HG03354 (cell line): Measurements from ENCODE around the gene SLC8B1.

Experiments
- ATAC-seq: cut with Tn5 transposase; IDR thresholded peaks from one replicate; pipeline ENCODE4 v1.9.1; 2021; ENCODE audit warnings: mild to moderate bottlenecking; ENCODE audit not compliant: unreplicated experiment, poor library complexity, severe bottlenecking

Gene SLC8B1

DNA sequence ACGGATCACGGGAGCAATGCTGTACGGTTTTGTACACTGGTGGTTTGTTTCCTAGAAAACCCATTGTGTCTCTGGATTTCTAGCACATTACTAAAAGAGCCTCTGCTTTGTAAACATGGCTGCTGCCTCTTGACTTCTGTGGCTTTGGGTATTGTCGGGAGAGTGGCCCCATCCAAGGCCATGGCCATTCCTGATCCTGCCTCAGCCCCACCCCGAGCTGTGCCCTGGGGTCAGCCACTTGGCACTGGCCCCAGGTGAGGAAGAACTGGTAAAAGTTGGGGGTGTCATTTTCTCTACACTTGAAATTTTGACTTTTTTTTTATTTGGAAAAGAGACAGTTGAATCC is 36.5 kb downstream of the SLC8B1 start:
- no peak for ATAC-seq

DNA sequence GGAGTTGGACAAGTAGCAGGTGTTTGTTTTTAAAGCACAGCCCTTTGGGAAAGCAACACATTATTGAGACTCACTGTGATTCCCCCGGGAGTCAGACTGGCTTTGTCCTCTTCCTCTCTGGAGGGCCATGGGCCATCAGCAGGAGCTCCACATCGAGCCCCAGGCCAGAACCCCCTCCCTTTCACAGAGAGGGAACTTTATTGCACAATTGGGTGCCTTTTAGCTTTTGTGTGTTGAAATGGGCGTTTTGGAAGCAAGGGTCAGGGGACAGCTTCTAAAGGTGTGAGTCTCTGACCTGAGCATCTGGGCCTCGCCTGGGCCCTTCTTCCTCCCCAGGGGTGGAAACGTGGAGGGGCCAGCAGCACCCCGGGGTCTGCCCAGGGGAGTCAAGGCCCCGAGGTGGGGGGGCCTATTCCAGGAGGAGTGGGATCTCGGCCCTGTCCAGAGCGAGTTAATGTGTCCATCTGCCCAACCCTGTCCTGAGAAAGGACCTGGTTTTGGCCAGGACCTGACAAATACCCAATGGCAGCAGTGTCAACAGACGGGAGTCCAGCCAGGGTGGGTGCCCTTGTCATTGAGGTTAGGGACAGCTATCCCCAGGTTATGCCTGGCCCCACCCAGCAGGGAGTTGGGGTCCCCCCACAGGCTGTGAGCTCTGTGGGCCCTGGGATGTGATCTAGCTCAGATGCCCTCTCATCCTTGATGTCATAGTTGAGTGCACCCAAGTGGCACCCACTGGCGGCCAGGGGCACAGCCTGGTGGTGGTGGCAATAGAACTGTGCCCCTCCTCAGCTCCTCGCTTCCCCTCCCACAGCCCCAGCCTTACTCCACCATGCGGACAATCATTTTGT is 37.1 kb downstream of the SLC8B1 start:
- ATAC-seq, result no peak

DNA sequence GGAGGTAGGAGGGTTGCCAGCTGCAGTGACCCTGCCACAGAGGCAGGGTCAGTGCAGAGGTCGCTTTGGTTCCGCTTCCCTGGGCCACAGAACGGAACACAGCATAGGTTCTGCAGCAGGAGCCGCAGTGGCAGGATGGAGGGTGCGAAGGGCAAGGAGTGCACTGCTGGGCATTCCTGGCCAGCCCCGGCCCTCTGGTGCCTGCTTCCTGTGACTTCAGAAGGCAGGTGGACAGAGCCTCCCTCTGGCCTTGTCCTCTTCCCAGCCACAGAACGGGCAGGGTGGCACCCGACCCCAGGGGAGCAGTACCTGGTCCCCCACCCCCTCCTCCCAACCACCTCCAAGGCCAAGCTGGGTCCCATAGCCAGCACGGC is 37.7 kb downstream of the SLC8B1 start:
- ATAC-seq, result no peak

DNA sequence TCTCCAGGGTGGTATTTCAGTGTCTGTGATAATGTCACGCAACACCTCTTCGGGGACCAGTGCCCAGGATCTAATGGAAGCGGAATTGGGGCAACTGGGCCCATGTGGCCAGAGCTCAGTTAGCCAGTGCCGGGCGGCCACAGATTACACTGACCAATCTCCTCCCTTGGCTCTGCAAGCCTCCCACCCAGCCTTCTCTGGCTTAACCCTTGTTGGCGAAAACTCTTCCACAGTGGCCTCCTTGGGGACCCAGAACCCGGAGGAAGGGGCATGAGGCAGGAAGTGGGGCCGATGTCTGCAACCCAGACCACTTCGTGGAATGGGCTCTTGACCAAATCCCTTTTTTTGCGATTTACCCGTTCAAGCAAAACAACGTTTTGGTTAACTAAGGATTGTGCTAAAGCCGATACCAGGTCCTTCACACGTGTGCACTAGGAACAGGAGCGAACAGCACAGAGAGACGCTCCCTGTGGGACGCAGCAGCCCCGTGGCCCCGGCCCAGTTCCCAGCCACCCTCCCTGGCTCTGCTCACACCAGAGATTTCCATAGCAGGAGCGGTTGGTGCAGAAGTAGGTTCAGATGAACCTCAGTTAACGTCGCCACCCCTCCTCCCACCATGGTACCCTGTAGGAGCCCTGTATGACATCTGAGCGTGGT is 38.2 kb downstream of the SLC8B1 start:
- ATAC-seq, result no peak

DNA sequence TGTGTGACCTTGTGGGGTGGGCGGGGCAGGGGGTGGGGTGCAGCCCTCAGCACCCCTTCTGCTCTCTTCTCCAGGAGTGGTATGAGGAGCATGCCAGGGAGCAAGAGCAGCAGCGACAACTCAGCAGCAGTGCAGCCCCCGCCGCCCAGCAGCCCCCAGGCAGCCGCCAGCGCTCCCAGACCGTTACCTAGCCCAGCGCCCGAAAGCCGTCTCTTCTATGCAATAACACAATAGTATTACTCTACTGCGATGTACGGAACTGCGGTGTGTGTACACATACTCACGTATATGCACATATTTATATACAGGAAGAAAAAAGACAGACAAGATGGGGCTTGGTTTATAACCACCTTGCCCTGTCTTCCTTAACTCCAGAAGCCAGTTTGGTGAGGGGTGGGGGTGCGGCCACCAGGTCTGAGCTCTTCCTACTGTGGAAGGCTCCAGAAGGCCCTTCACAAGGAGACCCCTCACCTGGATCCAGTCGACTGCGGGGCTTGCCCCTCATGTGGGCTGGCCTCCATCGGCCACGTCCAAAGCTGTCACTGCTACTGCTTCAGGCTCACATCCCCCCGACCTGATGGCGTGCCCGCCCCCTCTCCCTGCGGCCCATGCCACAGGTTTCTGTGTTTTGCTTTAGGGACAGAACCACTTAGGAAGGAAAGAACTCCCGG is 38.9 kb downstream of the SLC8B1 start:
- no peak for ATAC-seq

DNA sequence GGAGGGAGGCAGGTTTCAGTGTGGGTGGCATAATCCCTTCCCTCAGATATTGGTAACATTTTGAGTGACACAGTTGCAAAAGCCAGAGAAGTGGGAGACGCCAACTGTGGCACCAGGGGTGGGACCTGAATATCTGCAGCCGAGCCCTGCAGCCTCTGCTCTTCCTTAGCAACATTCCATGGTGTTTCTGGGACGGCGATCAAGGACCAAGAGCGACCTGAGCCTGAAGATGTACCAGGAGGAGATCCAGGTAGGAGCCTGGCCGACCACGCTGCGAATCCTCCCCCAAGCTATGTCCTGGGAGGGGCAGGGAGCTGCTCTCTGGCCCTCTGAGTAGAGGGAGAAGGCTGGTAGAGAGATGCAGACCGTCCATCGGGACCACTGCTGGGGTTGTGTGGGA is 41.8 kb downstream of the SLC8B1 start:
- no peak for ATAC-seq

DNA sequence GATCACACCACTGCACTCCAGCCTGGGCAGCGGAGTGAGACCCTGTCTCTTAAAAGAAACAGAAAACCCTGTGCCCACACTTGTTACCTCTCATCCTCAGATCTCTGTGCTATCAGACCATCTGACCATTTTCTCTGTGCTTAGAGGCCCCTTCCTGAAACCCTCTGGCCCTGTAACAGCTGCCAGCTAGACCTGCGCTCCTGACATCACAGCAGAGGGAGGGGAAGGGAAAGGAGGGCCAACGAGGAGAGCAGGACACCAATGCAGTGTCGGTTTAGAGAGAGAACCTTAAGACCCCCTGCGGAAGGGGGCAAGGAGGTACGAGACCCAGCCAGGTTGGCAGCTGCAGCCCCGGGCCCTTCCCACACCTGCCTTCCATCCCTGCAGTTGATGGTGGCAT is 42.4 kb downstream of the SLC8B1 start:
- no peak for ATAC-seq

DNA sequence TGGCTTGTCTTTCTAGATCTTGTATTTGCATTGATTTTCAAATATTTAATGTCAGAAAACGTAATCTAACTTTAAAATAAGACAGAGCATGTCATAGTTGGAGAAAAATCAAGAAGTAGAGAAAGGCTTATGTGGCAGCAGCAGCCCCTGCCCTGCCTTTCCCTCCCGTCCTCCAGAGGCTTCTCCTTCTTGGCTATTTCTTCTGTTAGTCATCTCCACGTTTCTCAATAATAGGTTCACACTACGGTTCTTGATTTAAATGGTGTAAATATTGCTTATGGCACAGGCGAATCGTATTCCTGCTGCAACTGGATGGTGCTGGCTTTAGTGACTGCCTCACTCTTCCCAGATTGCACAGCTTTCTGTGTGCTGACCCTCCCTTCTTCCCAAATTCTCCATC is 42.8 kb downstream of the SLC8B1 start:
- ATAC-seq, result no peak

DNA sequence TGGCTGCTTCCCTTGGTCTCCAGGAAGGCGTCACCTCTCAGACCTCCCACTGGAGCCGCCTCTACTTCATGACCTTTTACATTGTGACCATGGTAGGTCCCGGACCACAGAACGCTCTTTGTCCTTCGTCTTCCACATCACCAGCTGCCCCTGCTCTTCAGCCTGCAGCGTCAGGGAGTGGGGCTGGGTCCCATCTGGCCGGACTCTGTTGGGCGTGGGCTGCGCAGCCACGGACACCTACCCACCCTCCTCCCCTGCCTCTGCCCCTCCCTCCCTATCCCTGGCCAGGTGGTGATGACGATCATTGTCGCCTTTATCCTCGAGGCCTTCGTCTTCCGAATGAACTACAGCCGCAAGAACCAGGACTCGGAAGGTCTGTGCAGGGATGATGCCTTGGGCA is 43.3 kb downstream of the SLC8B1 start:
- no peak for ATAC-seq

DNA sequence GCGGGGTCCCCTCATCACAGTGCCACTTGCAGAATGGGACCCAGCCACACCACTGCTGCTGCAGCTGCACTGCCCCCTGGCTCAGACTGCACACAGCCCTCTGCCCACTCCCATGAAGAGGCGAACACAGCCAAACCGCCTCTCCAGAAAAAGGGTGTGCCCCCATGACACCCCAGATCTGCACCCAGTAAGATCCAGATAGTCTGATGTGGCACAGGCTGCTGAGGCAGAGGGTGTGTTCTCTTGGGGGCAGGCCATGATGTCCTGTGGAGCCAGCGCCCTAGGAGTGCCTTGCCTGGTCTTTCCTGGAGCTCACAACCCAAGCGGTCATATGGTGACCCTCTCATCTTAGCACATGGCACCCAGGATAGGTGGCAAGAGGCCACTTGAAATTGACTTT is 44.4 kb downstream of the SLC8B1 start:
- no peak for ATAC-seq

DNA sequence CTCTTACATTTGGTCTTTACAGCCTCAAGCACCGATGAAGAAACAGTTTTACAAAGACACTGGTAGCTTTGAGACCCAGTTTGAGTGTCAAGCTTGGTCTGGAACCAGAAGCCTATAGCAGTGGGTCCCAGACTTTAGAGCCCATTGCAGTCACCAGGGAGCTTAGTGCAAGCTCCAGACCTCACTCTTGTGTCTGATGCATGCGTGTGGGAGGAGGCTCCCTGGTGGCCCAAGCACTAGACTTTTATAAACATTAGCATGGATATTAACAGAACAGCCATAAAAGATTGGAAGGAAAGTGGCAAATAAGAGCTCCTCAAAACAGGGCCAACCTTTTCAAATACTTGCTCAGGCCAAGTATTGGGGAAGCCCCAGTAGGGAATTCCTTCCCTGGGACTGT is 45.5 kb downstream of the SLC8B1 start:
- no peak for ATAC-seq

DNA sequence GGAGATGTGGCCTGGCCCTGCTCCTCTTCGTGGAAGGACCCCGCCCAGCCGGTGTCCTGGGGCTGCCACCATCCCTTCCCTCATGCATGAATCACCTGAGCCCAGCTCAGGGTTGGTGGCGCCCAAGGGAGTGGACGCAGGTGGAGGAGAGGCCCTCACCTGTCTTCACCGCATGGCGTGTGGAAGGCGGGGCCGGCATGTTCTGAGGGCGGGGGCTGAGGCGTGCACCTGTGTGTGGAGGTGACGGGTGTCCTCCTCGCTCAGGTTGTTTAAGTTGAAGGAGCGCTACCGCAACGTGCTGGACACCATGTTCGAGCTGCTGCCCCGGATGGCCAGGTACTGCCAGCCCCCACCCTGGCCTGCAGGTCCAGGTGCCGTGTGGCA is 47.0 kb downstream of the SLC8B1 start:
- ATAC-seq, result no peak

DNA sequence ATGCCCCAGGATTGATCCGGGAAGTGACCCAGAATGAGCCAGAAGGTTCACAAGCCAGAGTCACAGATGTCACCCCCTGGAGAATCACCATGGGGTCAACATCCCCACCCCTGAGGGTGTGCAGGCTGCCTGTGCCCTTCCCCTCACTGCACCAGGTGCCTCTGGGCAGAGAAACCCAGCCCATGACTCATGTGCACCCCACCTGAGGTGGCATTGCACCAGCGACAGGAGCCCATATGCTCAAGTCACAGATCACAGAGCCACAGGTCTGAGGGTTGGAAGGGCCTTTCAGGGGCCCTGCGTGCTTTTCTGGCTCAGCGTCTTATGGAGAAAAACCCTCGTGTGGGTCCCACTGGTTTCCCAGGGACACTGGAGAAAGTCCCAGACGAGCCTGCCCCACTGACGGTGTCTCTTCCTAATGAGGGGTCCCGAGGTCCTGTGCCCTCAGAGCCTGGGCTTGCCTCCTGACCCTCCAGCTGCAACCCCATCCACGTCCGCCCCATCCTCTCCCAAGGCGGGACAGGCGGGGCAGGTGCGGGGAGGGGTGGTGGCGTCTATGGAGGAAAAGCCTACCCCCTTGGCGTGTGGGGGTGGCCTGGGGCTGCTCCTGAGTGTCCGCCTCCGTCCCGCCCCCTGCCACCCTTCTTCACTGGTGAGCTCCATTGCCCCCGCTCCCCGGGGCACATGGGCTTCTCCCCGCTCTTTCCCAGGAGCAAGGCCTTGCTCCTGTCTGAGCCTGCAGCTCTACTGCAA is 47.6 kb downstream of the SLC8B1 start:
- ATAC-seq, result no peak

DNA sequence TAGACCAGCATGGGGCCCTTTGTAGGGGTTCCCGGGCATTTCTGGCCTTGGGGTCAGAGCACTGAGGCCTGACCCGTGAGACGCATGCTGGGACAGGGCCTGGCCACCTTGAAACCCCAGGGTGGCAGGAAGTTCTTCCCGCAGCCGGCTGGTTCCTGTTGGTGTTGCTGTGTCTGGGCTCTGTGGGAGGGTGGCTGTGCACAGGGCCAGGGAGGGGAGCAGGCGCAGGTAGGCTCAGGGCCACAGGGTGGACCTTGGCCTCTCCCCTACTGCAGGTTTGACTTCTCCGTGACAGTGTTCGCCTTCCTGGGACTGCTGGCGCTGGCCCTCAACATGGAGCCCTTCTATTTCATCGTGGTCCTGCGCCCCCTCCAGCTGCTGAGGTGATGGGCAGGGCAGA is 48.2 kb downstream of the SLC8B1 start:
- ATAC-seq, result no peak

DNA sequence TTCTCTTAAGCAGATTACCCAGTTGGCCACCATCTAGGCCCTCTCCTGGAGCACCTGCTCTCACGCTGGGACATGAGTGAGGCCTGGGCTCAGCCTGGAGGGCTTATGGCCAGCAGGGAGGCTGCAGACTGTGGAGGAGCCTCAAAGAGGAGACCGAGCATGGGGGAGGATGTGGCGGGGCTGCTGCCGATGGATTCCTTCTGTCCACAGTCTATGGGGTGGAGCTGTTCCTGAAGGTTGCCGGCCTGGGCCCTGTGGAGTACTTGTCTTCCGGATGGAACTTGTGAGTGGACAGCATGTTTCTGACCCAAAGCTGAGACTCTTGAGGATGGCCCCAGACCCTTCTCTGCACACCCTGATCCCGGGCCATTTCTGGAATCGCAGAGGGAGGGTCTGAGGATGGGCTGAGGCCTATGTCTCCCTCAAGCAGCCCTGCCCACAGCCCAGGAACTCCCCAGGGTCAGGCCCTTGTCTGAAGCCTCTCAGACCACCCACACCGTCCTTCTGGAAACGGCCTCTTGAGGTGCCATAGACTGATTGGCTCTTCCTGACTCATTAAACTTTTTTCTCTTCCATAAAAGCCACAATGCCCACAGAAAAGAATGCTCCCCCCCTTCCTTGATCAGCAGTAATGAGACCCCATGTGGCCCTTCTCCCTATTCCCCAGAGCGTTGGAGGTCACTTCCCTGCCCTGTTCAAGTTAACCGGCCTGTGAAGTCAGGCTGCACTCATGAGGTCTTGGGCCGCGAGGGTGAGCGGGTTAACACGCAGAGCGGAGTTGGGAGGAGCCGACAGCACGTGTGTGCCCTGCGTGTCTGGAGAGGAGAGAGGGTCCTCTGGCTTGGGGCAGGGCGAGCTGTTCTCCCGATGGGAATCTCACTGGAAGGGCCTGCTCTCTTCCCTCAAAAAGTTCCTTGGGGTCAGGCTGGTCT is 49.0 kb downstream of the SLC8B1 start:
- ATAC-seq, result no peak

DNA sequence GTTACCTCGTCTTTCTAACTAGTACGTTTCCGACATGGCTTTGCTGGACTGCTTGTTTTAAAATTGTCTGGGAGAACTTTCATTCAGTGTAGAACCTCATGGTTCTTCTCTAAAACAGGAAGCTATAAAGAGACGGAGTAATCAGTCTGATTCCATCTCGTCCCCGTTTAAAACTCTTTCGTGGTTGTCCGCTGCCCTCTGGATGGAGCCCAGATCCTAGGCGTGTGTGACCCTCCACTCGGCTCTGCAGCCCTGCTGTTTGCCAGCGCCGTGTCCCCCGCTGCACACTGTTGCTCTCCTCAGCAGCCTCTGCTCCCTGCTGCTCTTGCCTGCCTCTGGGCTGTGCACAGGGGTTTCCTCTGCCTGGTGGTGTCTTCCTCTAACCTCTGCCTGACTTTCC is 50.2 kb downstream of the SLC8B1 start:
- no peak for ATAC-seq

DNA sequence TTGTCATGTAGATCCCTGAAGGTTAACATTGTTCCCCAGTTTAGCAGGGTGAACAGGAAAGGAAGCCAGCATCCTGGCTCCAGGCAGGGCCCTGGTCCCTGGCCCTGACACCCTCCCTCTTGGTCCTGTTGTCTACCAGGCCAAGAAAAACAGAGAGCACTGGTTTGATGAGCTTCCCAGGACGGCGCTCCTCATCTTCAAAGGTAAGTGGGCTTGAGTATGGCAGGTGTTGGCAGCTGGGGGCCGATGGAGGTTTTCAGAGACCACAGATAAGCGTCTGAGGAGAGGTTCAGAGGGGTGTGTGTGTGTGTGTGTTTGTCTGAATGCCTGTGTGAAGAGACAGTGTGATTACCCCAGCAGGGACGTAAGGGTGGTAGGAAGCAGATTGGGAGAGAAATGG is 56.3 kb downstream of the SLC8B1 start:
- ATAC-seq, result no peak

DNA sequence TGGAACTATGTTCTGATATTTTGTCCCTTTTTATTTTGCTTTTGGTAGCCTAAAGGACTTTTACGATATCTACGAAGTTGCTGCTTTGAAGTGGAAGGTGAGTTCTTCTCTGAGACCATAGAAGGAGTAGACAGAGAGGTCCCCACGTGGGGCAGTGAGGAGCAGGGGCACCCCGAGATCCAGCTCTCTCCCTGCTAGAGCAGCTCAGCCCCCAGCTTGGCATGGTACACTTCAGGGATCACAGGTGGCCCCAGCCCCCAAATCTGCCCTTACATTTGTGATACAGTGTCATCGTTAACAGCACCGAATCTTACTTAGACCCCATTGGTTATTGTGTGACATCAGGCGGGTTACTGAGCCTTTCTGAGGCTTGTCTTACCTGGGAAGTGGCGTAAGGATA is 56.8 kb downstream of the SLC8B1 start:
- no peak for ATAC-seq

DNA sequence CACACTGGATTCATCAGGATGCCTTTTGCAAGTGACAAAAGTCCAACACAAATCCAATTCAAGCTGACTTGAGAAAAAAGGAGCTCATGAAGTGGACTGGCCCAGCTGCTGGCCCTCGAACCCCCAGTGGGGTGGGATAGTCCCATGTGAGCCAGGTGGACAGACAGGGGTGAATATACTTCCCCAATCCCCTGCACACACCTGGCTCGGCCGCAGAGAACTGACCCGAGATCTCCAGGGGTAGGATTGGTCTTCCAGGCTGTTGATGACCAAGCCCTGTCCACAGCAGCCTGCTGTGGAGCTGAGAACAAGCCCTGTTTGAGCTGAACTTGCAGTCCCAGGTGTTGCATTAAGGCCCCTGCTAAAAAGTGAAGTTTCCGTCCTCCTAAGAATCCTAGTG is 57.4 kb downstream of the SLC8B1 start:
- ATAC-seq, result no peak
